H1 (cell line): ENCODE data around the gene PNMA6E. TPM values are rescaled to one million over a fixed set of nuclear protein-coding genes. Genes with fewer than 3 reads are reported as not detected.

Experiments used
- CTCF ChIA-PET: fragments of 300-600 bp; sonication (Branson Sonifier 250); formaldehyde crosslinking; loops from one replicate; lab custom pipeline; 2021; ENCODE audit not compliant: partially characterized antibody; lab: Charles Lee
- POLR2A ChIA-PET: fragments of 300-600 bp; sonication (Branson Sonifier 250); formaldehyde crosslinking; loops from one replicate; lab custom pipeline; 2021; ENCODE audit warnings: inconsistent platforms; ENCODE audit not compliant: partially characterized antibody; lab: Charles Lee
- DNase-seq, 2 experiments: peaks; one replicate each; pipeline versions ENCODE4 v3.0.0 to v3.0.0-alpha.2; 2010 to 2022; ENCODE audit warnings: low spot score in 2 of 2, low read depth in 1 of 2, mixed read lengths in 1 of 2
- FAIRE-seq: peaks from 2 replicates; lab custom pipeline; 2011; peaks lifted over from hg19 to GRCh38; lab: Jason Lieb, UNC
- H2AFZ ChIP-seq: 2 replicates; pipeline ENCODE4 v1.8.1; 2012; ENCODE audit warnings: low read length, inconsistent platforms
- H2AK5ac ChIP-seq: 2 replicates; pipeline ENCODE4 v1.6.1; 2013; ENCODE audit warnings: low read depth, low read length
- H2BK120ac ChIP-seq: replicated peaks from 2 replicates; pipeline ENCODE3; 2013; ENCODE audit warnings: low read depth, low read length, inconsistent platforms
- H2BK12ac ChIP-seq: 2 replicates; pipeline ENCODE4 v1.6.1; 2013; ENCODE audit warnings: low read depth, low read length
- H2BK15ac ChIP-seq: 2 replicates; pipeline ENCODE4 v1.6.1; 2013; ENCODE audit warnings: low read length
- H2BK20ac ChIP-seq: 2 replicates; pipeline ENCODE4 v1.6.1; 2013; ENCODE audit warnings: low read length
- H2BK5ac ChIP-seq: 2 replicates; pipeline ENCODE4 v1.6.1; 2013; ENCODE audit warnings: low read depth, low read length
- H3K14ac ChIP-seq: 2 replicates; pipeline ENCODE4 v1.6.1; 2013; ENCODE audit warnings: inconsistent platforms; ENCODE audit not compliant: insufficient read length
- H3K18ac ChIP-seq: 2 replicates; pipeline ENCODE4 v1.6.1; 2013; ENCODE audit warnings: low read length; ENCODE audit errors: extremely low read depth
- H3K23ac ChIP-seq: 2 replicates; pipeline ENCODE4 v1.6.1; 2013; ENCODE audit warnings: inconsistent platforms; ENCODE audit not compliant: insufficient read length
- H3K23me2 ChIP-seq: 2 replicates; pipeline ENCODE4 v1.6.1; 2013; ENCODE audit warnings: low read depth, low read length
- H3K27ac ChIP-seq: 2 replicates; pipeline ENCODE4 v1.6.1; 2011; ENCODE audit warnings: low read depth, low read length, inconsistent platforms
- H3K27me3 ChIP-seq, 4 experiments: replicated peaks in 1 of 4; 1 replicate in 1 of 4; 2 replicates in 3 of 4; pipeline versions ENCODE4 v1.6.1 to v1.8.1; 2011 to 2013; ENCODE audit warnings: low read length in 3 of 4, mild to moderate bottlenecking in 3 of 4, inconsistent platforms in 2 of 4, mixed read lengths in 2 of 4, moderate library complexity in 1 of 4; ENCODE audit not compliant: control insufficient read depth in 3 of 4, insufficient read depth in 3 of 4; ENCODE audit errors: extremely low read depth in 1 of 4
- H3K36me3 ChIP-seq, 4 experiments: 2 replicates each; pipeline versions ENCODE4 v1.6.1 to v1.8.1; 2011 to 2013; ENCODE audit warnings: mild to moderate bottlenecking in 4 of 4, low read length in 3 of 4, moderate library complexity in 2 of 4, control low read depth in 1 of 4, inconsistent platforms in 1 of 4; ENCODE audit not compliant: insufficient read depth in 4 of 4, control insufficient read depth in 2 of 4
- H3K4ac ChIP-seq: replicated peaks from 2 replicates; pipeline ENCODE3; 2013; ENCODE audit warnings: low read length, low read depth, mixed read lengths, inconsistent platforms; ENCODE audit not compliant: insufficient read length
- H3K4me1 ChIP-seq, 4 experiments: replicated peaks in 1 of 4; 1 replicate in 1 of 4; 2 replicates in 3 of 4; pipeline versions ENCODE4 v1.6.1 to v1.8.1; 2011 to 2013; ENCODE audit warnings: low read length in 3 of 4, inconsistent platforms in 2 of 4, mixed read lengths in 1 of 4; ENCODE audit not compliant: insufficient read depth in 4 of 4, control insufficient read depth in 3 of 4
- H3K4me2 ChIP-seq, 2 experiments: 2 replicates each; pipeline versions ENCODE4 v1.6.1 to v1.8.1; 2011 to 2013; ENCODE audit warnings: low read depth in 2 of 2, low read length in 2 of 2, control low read depth in 1 of 2, inconsistent platforms in 1 of 2, mild to moderate bottlenecking in 1 of 2; ENCODE audit not compliant: insufficient read depth in 1 of 2
- H3K4me3 ChIP-seq, 4 experiments: fragments of 200-600, 300-600 bp in 1 of 4; sonication (generic), shearing (Covaris generic), sonication (Bioruptor Twin) in 1 of 4; 2 replicates each; pipeline versions ENCODE4 v1.5.1 to v1.8.1; 2011 to 2016; ENCODE audit warnings: low read length in 4 of 4, low read depth in 3 of 4, control low read depth in 2 of 4, inconsistent platforms in 2 of 4, mild to moderate bottlenecking in 2 of 4, mixed read lengths in 1 of 4, moderate library complexity in 1 of 4; ENCODE audit not compliant: insufficient read depth in 2 of 4; ENCODE audit errors: extremely low read depth in 1 of 4
- H3K56ac ChIP-seq: replicated peaks from 2 replicates; pipeline ENCODE3; 2013; ENCODE audit warnings: low read depth, mild to moderate bottlenecking, mixed read lengths, low read length, inconsistent platforms; ENCODE audit not compliant: insufficient read length
- H3K79me1 ChIP-seq: 2 replicates; pipeline ENCODE4 v1.6.1; 2013; ENCODE audit warnings: low read depth, low read length, control low read depth
- H3K79me2 ChIP-seq, 2 experiments: 2 replicates each; pipeline versions ENCODE4 v1.6.1 to v1.8.1; 2012 to 2013; ENCODE audit warnings: low read length in 2 of 2, mild to moderate bottlenecking in 2 of 2, inconsistent platforms in 1 of 2; ENCODE audit not compliant: insufficient read depth in 2 of 2, control insufficient read depth in 1 of 2
- H3K9ac ChIP-seq, 4 experiments: replicated peaks in 1 of 4; 1 replicate in 1 of 4; 2 replicates in 3 of 4; pipeline versions ENCODE4 v1.6.1 to v1.8.1; 2011 to 2013; ENCODE audit warnings: low read depth in 3 of 4, low read length in 3 of 4, control low read depth in 2 of 4, mild to moderate bottlenecking in 2 of 4, moderate library complexity in 2 of 4, inconsistent platforms in 1 of 4; ENCODE audit errors: extremely low read depth in 1 of 4
- H3K9me3 ChIP-seq, 2 experiments: 2 replicates each; pipeline versions ENCODE4 v1.6.1 to v1.8.1; 2012 to 2013; ENCODE audit warnings: mild to moderate bottlenecking in 2 of 2, moderate library complexity in 2 of 2, control low read depth in 1 of 2, inconsistent platforms in 1 of 2, low read depth in 1 of 2, low read length in 1 of 2, mixed read lengths in 1 of 2; ENCODE audit not compliant: insufficient read depth in 2 of 2
- H4K20me1 ChIP-seq, 2 experiments: replicated peaks in 1 of 2; 2 replicates each; pipeline versions ENCODE3 to v1.8.1; 2011 to 2013; ENCODE audit warnings: inconsistent platforms in 2 of 2, low read length in 2 of 2, mild to moderate bottlenecking in 1 of 2; ENCODE audit not compliant: insufficient read depth in 2 of 2, control insufficient read depth in 1 of 2
- H4K5ac ChIP-seq: 2 replicates; pipeline ENCODE4 v1.6.1; 2013; ENCODE audit warnings: low read length, low read depth, mixed read lengths, inconsistent platforms; ENCODE audit not compliant: insufficient read length
- H4K8ac ChIP-seq: 2 replicates; pipeline ENCODE4 v1.8.0; 2013; ENCODE audit warnings: mild to moderate bottlenecking, moderate library complexity, low read length, inconsistent platforms; ENCODE audit not compliant: insufficient read depth; ENCODE audit errors: extremely low read depth
- H4K91ac ChIP-seq: replicated peaks from 2 replicates; pipeline ENCODE3; 2013; ENCODE audit warnings: low read length, mixed read lengths, inconsistent platforms; ENCODE audit not compliant: insufficient read length
- ASH2L ChIP-seq: fragments of 200-600, 300-600 bp; sonication (generic); IDR thresholded peaks from one replicate; pipeline ENCODE4 v1.7.1; 2017; ENCODE audit warnings: low read length
- EGR1 ChIP-seq: IDR thresholded peaks from 2 replicates; pipeline ENCODE4 v1.6.1; 2011; ENCODE audit warnings: low read depth, low read length, borderline replicate concordance
- EP300 ChIP-seq, 2 experiments: IDR thresholded peaks; 1 replicate in 1 of 2; 2 replicates in 1 of 2; pipeline ENCODE4 v1.6.1; 2011 to 2012; ENCODE audit warnings: low read depth in 2 of 2, low read length in 2 of 2, mild to moderate bottlenecking in 2 of 2, borderline replicate concordance in 1 of 2, inconsistent platforms in 1 of 2, moderate library complexity in 1 of 2
- FOSL1 ChIP-seq: IDR thresholded peaks from 2 replicates; pipeline ENCODE4 v1.6.1; 2011; ENCODE audit warnings: mild to moderate bottlenecking, low read depth, low read length, moderate library complexity; ENCODE audit not compliant: insufficient read depth
- GABPA ChIP-seq: IDR thresholded peaks from 2 replicates; pipeline ENCODE4 v1.6.1; 2011; ENCODE audit warnings: mild to moderate bottlenecking, low read length, moderate library complexity, borderline replicate concordance; ENCODE audit not compliant: insufficient read depth
- HDAC2 ChIP-seq, 2 experiments: fragments of 300-600 bp in 1 of 2; sonication (generic) in 1 of 2; IDR thresholded peaks; 2 replicates each; pipeline ENCODE4 v1.6.1; 2011 to 2012; ENCODE audit warnings: low read depth in 2 of 2, low read length in 2 of 2, mild to moderate bottlenecking in 2 of 2, moderate library complexity in 2 of 2, borderline replicate concordance in 1 of 2, inconsistent platforms in 1 of 2
- JUN ChIP-seq: IDR thresholded peaks from 2 replicates; pipeline ENCODE4 v1.6.1; 2011; ENCODE audit warnings: low read depth, mild to moderate bottlenecking, improper control_type of control experiment, low read length
- MAFK ChIP-seq: IDR thresholded peaks from 2 replicates; pipeline ENCODE4 v1.6.1; 2012; ENCODE audit warnings: low read depth, mild to moderate bottlenecking, improper control_type of control experiment, low read length
- SAP30 ChIP-seq: fragments of 300-600 bp; sonication (generic); IDR thresholded peaks from 2 replicates; pipeline ENCODE4 v1.7.1; 2012; ENCODE audit warnings: low read length, moderate library complexity, mild to moderate bottlenecking, inconsistent platforms; ENCODE audit not compliant: insufficient read depth, insufficient replicate concordance
- SP2 ChIP-seq: IDR thresholded peaks from 2 replicates; pipeline ENCODE4 v1.6.1; 2012; ENCODE audit warnings: mild to moderate bottlenecking, low read length, inconsistent platforms
- SUZ12 ChIP-seq: fragments of 200-600 bp; sonication (generic); IDR thresholded peaks from 2 replicates; pipeline ENCODE4 v1.6.1; 2012; ENCODE audit warnings: mild to moderate bottlenecking, inconsistent platforms, low read length, moderate library complexity, mixed read lengths
- TEAD4 ChIP-seq: IDR thresholded peaks from 2 replicates; pipeline ENCODE4 v1.6.1; 2012; ENCODE audit warnings: low read depth, low read length, inconsistent platforms, mixed read lengths
- YY1 ChIP-seq: IDR thresholded peaks from 2 replicates; pipeline ENCODE4 v1.6.1; 2011; ENCODE audit warnings: low read depth, mild to moderate bottlenecking, low read length
- WGBS, 2 experiments: shearing (Covaris generic) in 1 of 2; methylation state at CpG; one replicate each; pipeline versions ENCODE4 v1.1.6 to v1.1.7; 2013 to 2015; ENCODE audit warnings: low lambda C conversion rate in 2 of 2, mixed read lengths in 2 of 2, inconsistent platforms in 1 of 2, low coverage in 1 of 2, missing lambda C conversion rate in 1 of 2; ENCODE audit not compliant: insufficient replicate concordance in 2 of 2, insufficient coverage in 1 of 2, insufficient read length in 1 of 2; ENCODE audit errors: extremely low coverage in 1 of 2, missing lambda C conversion rate in 1 of 2; 5-methylcytosine and 5-hydroxymethylcytosine counted together
- polyA plus RNA-seq, 7 experiments: library from polyadenylated mRNA; depleted of rRNA in 3 of 7; stranded (reverse) in 5 of 7; unstranded in 2 of 7; fragments of >200 nt in 5 of 7; fragments of 200-250 nt in 2 of 7; gene quantifications; 1 replicate in 5 of 7; 2 replicates in 1 of 7; 4 replicates in 1 of 7; pipeline versions ENCODE4 v1.2.1 to v1.2.3, GENCODE V29; 2011 to 2013; ENCODE audit warnings: missing spikeins in 2 of 7, mixed read lengths in 2 of 7
- total RNA-seq: library from RNA; stranded (reverse); fragmentation: NEBNext Ultra II Directional; extraction: Animal tissue kit (Norgen Biotek cat#: 25700); gene quantifications from 2 replicates; pipeline ENCODE4 v1.2.1, GENCODE V29; 2021

PNMA6E gene
- total and polyA plus RNA-seq, 2 of the 8 experiments (the other 6 are each of a cell fraction or from before 2014, with no cell fraction given) = not detected

GRCh38 chrX:153387987-153388721 is 13.0 kb downstream of the PNMA6E start:
- DNase-seq (no peak), FAIRE-seq (no peak)
- H2BK12ac ChIP-seq = no peak overlapping the region
- no peaks in the 10 kb centered on the region for H3K36me3 ChIP-seq
- H2BK5ac ChIP-seq = no peak overlapping the region
- no peak overlapping the region for H4K5ac ChIP-seq
- no peak overlapping the region for H3K4ac ChIP-seq
- 88% methylated on average over 4 of the region's 10 CpGs; no CpG with 5 or more reads in 1 of the 2 experiments for WGBS, 2 experiments
- H3K18ac ChIP-seq = no peak overlapping the region
- no peak overlapping the region for H3K9ac ChIP-seq
- H3K27ac ChIP-seq = no peak overlapping the region
- no peaks in the 10 kb centered on the region; a peak in 1 of 7 replicates for H3K27me3 ChIP-seq
- H3K4me3 ChIP-seq = no peak overlapping the region
- H3K79me1 ChIP-seq = no peaks in the 10 kb centered on the region
- ChIA-PET CTCF (interaction anchor here (0.6 to 1.0 kb wide), 2 partner anchors 11 to 1147 kb away, joined by 3 to 5 read pairs; no protein-coding TSS in a partner anchor), POLR2A (no interaction called here)
- no peak overlapping the region for H3K4me2 ChIP-seq
- H3K23me2 ChIP-seq = peaks cover 34% of the 10 kb centered on the region; the same call in 1 of the 2 replicates
- no peak overlapping the region for H2AK5ac ChIP-seq
- H4K8ac ChIP-seq = no peak overlapping the region
- H4K91ac ChIP-seq = no peak overlapping the region
- no peaks in the 10 kb centered on the region for H3K4me1 ChIP-seq
- H4K20me1 ChIP-seq = no peaks in the 10 kb centered on the region
- peaks cover 0 to 15% of the 10 kb centered on the region in 2 experiments; a peak in 1 of 4 replicates for H3K9me3 ChIP-seq
- H3K79me2 ChIP-seq = no peaks in the 10 kb centered on the region
- no peak overlapping the region for H2BK15ac ChIP-seq
- H3K56ac ChIP-seq = no peak overlapping the region
- no peak overlapping the region for H3K23ac ChIP-seq
- H2BK20ac ChIP-seq = no peak overlapping the region
- no peak overlapping the region for H2AFZ ChIP-seq
- H2BK120ac ChIP-seq = no peak overlapping the region
- H3K14ac ChIP-seq = no peak overlapping the region
- TF ChIP-seq EGR1 (no peak), TEAD4 (no peak), ASH2L (no peak), MAFK (no peak), SP2 (no peak), SUZ12 (no peak), JUN (no peak), GABPA (no peak), YY1 (no peak), SAP30 (no peak), EP300 (IDR thresholded peaks at IDR 0.05; ENCODE audit: borderline replicate concordance in 1 of 2, low read depth in 2 of 2, low read length in 2 of 2) (no peak), HDAC2 (IDR thresholded peaks at IDR 0.05; ENCODE audit: borderline replicate concordance in 1 of 2, low read depth in 2 of 2, low read length in 2 of 2) (no peak), FOSL1 (no peak)
